ENCODE results near the gene SGMS1.
"Not testable (repeated sequence)": the region's sequence is repeated elsewhere in the genome, so short reads cannot be mapped to it uniquely, and the experiment has no call there.

The SGMS1 gene

GRCh38 chr10:50445777-50446176, 178.0 kb downstream of the SGMS1 start:
- DNase-seq, result not testable (repeated sequence)

DNA sequence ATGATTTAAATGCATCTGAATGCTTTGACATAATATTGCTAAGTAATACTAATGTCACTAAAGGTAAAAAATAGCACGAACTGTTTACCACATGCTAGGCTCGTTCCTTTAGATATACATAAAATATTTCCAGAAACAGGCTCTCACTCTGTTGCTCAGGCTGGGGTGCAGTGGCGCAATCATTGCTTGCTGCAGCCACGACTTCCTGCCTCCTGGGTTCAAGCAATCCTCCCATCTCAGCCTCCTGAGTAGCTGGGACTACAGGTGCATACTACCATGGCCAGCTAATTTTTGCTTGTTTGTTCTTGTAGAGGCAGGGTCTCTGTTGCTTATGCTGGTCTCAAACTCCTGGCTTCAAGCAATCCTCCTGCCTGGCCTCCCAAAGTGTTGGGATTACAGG, 183.3 kb downstream of the SGMS1 start:
- no peak for DNase-seq

DNA sequence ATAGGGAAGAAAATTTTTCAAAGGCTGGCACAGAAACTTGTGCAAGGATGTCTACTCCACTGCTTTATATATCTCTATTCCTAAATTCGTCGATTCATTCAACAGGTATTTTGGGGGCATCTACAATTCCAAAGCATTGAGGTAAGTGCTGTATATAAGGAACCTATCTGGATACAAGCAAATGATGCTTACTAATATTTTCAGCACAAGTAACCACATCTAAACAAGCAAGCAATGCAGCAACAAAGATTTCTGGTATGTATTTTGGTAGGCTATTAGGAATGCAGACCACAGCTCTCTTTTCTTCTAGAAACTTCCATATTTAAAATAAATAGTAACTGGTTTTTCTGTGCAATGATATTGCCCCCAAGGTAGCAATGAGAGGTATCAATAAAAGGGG, 183.9 kb downstream of the SGMS1 start:
- no peak for DNase-seq

GRCh38 chr10:50439187-50439586, 184.6 kb downstream of the SGMS1 start:
- no peak for DNase-seq

GRCh38 chr10:50438049-50438936, 185.5 kb downstream of the SGMS1 start:
- DNase-seq, result no peak

DNA sequence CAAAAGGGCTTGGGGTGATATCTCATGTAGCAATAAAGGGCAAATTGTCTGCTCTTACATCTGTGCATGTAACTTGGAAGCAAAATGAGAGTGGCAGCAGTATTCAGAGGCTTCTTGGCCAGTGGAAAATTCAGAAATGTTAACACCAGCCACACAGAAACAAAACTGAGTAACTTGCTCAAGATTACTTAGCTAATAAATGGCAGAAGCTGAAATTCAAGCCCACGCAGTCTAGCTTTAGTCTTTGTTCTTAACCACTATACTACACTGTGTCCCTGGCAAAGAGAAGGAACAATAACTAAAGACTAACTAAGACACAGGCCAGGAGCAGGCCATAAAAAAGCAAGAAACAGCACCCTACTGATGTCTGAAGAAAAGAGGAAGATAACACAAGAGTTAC, 186.5 kb downstream of the SGMS1 start:
- DNase-seq, result no peak

- no peak for DNase-seq
These were observed 187.0 kb downstream of the SGMS1 start for GRCh38 chr10:50436805-50437204.

GRCh38 chr10:50432211-50433009, 191.3 kb downstream of the SGMS1 start:
- DNase-seq, result no peak

GRCh38 chr10:50431791-50432190, 192.0 kb downstream of the SGMS1 start:
- DNase-seq, result no peak

GRCh38 chr10:50431133-50431532, 192.6 kb downstream of the SGMS1 start:
- DNase-seq, result no peak

DNA sequence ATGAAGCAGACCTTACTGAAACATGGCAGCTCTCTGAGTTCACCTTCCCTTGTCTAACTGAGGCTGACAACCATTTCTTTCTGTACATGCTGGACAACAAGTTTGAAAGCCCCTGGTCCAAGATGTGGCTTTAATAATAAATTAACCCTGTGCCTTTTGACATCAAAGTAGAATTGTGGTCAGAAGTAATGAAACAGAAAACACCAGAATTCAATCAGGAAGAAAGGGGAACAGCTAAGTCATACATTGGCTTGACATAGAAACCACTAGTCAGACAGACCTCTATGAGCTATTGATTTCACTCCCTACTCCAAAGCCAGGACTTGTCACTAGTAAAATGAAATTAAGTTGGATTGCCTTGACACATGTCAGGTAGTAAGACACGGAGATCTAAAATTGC, 197.3 kb downstream of the SGMS1 start:
- DNase-seq, result no peak

DNA sequence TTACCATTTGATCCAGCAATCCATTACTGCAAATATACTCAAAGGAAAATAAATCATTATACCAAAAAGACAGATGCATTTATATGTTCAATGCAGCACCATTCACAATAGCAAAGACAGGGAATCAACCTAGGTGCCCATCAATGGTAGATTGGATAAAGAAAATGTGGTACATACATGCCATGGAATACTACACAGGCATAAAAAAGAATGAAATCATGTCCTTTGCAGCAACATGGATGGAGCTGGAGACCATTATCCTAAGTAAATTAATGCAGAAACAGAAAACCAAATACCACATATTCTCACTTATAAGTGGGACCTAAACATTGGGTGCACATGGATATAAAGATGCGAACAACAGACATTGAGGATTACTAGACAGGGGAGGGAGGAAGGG, 198.5 kb downstream of the SGMS1 start:
- DNase-seq, result not testable (repeated sequence)

GRCh38 chr10:50423448-50423847, 200.3 kb downstream of the SGMS1 start:
- DNase-seq, result no peak

DNA sequence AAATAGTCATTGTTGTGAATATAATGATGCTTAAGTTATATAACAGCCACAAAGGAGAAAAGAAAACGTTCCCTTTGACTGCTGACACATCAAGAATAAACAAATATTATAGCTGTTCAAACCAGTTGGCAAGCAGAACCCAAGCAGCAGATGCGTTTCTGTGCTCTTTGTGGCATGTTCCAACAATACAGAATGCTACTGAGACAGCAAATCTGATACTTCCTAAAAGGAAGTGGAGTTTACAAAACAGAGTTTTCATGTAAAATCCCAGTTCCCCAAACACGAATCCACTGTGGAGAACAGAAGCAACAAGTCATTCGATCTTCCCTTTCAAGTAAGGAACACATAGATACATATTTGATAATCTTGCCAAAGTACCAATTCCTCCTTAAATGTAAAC, 201.5 kb downstream of the SGMS1 start:
- no peak for DNase-seq

GRCh38 chr10:50421026-50421719, 202.6 kb downstream of the SGMS1 start:
- DNase-seq, result no peak

GRCh38 chr10:50420196-50420595, 203.6 kb downstream of the SGMS1 start:
- no peak for DNase-seq

GRCh38 chr10:50419756-50420155, 204.0 kb downstream of the SGMS1 start:
- DNase-seq, result no peak

GRCh38 chr10:50419091-50419490, 204.7 kb downstream of the SGMS1 start:
- DNase-seq, result no peak

- no peak for DNase-seq
These were observed 205.6 kb downstream of the SGMS1 start for GRCh38 chr10:50417886-50418830.

- no peak for DNase-seq
These were observed 206.3 kb downstream of the SGMS1 start for GRCh38 chr10:50417486-50417885.

DNA sequence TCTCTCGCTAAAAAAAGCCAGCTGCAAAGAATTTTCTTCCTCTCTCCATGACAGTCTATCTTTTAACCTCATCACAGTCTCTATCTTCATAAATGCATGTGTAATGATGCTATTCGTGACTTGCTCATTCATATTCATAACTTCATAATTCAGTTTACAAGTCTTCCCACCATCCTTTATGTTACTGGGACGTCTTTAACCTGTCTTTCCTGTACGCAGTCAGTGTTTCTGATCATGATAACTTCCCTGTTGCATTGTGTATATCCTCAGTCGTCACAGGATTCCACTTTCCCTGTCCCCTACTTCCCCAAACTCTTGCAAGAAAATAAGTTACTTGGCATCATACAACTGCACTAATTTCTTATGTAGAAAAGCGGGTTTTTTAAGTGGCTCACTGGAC, 206.9 kb downstream of the SGMS1 start:
- no peak for DNase-seq

DNA sequence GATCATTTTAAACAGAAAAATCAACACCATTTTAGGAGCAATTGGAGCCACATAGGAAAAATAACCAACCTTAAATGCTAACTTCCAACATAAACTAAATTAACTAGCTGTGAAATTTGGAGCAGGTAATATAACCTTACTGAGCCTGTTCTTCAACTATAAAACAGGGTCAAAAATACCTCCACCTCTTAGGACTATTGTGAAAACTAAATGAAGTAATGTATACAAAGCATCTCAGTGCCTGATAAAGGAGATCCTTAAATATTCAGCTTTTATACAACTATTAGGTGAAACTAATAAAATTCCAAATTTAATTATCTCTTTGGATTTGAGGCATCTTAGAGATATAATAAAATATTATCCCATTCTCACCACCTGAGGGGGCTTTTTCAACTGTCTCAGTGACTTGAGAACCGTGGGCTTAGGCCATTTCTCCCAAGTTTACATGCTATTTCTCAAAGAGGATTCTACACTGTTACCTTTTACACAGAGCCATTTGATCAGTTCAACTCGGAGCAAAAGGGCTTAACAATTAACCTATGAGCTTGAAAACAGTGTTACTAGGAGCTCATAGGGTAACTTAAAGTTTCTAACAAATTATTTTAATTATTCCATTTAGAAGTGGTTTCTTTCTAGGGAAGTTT, 207.5 kb downstream of the SGMS1 start:
- no peak for DNase-seq
